ENCODE results near the gene EIF1.

Gene EIF1

GRCh38 chr17:41738077-41738800 lies 49.6 kb downstream of the EIF1 start:
- peak; percentile 90 for DNase-seq

DNA sequence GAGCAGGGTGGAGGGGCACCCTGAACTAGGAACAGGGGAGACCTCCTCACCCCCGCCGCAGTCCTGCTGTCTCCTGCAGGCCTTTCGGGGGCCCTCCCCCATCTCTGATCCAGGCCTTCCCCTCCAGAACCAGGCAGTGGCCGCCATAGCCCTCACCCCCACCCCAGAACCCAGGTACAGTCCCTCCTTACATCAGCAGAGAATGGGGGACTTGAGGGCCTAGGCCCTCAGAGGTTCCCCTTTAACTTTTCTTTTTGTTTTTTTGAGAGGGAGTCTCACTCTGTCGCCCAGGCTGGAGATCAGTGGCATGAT lies 50.1 kb downstream of the EIF1 start:
- DNase-seq: no peak

GRCh38 chr17:41739661-41740352 lies 51.1 kb downstream of the EIF1 start:
- no peak for DNase-seq

GRCh38 chr17:41740506-41740905 lies 51.8 kb downstream of the EIF1 start:
- DNase-seq: no peak

- no peak for DNase-seq
These were observed 53.0 kb downstream of the EIF1 start for GRCh38 chr17:41741709-41742108.
